ENCODE results near the gene PON1. TPM values are rescaled to one million over a fixed set of nuclear protein-coding genes. Genes with fewer than 3 reads are reported as not detected.

Gene PON1
- total RNA-seq, 1 experiment from 2014 or later = not detected

DNA sequence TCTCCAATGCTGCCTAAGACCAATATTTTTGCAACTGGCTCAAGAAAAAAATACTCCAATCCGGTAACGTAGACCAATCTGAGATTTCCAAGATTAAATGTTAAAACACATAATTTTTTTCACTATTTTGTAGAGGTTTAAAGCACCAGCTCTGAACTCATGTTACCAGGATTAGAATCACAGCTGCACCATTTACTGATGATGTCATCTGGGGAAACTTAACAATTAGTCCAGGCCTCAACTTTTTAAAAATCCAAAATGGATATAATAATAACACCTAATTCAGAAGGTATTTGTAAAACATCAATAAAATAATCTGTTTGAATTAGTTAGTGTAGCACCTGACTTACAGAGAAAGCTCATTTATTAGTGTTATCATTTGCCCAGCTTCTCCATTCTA, 14.4 kb downstream of the PON1 start:
- intact Hi-C loops (cut with micrococcal nuclease) = no loop called here
- BruUV-seq (replicated peaks) = no TSS peak
- no peak for DNase-seq (ENCODE audit: unreplicated experiment)
- Mint-ChIP-seq H3K27ac (ENCODE audit: low read depth, unreplicated experiment) (no peak overlapping the region), H3K27me3 (ENCODE audit: insufficient read depth, unreplicated experiment) (peaks cover 33% of the 10 kb centered on the region), H3K4me3 (ENCODE audit: unreplicated experiment) (no peak overlapping the region), H3K9me3 (ENCODE audit: unreplicated experiment) (peaks cover 7% of the 10 kb centered on the region), H3K4me1 (ENCODE audit: insufficient read depth, unreplicated experiment) (no peaks in the 10 kb centered on the region), H3K36me3 (ENCODE audit: insufficient read depth, unreplicated experiment) (no peaks in the 10 kb centered on the region)
- ChIA-PET CTCF (no interaction called here), POLR2A (interaction anchor here (0.7 to 0.8 kb wide), 2 partner anchors 21 to 90 kb away, joined by 3 read pairs; no protein-coding TSS in a partner anchor)
- TF ChIP-seq, protein P1, sequence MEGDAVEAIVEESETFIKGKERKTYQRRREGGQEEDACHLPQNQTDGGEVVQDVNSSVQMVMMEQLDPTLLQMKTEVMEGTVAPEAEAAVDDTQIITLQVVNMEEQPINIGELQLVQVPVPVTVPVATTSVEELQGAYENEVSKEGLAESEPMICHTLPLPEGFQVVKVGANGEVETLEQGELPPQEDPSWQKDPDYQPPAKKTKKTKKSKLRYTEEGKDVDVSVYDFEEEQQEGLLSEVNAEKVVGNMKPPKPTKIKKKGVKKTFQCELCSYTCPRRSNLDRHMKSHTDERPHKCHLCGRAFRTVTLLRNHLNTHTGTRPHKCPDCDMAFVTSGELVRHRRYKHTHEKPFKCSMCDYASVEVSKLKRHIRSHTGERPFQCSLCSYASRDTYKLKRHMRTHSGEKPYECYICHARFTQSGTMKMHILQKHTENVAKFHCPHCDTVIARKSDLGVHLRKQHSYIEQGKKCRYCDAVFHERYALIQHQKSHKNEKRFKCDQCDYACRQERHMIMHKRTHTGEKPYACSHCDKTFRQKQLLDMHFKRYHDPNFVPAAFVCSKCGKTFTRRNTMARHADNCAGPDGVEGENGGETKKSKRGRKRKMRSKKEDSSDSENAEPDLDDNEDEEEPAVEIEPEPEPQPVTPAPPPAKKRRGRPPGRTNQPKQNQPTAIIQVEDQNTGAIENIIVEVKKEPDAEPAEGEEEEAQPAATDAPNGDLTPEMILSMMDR (IDR thresholded peaks at IDR 0.05; ENCODE audit: unreplicated experiment) = no peak

DNA sequence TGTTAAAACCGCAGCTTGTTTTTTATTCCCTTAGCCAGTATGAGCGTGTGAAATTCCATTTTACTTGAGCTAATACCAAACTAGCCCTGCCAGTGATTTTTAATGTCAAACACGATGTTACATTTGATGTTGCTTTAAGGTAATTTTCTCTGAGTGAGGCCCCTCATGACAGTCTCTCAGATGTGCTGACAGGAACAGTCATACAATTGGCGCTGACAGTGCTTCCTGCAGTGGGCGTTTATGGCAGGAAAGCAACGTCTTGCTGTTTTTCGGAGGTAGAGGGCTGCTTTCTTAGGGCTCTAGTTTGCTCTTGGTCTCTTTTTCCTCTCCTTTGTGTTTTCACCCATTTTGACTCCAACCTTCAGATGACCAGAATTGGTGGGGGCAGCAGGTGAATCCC, 19.3 kb downstream of the PON1 start:
- DNase-seq (ENCODE audit: unreplicated experiment) = no peak
- Mint-ChIP-seq H3K9me3 (ENCODE audit: unreplicated experiment) (no peaks in the 10 kb centered on the region), H3K36me3 (ENCODE audit: insufficient read depth, unreplicated experiment) (no peaks in the 10 kb centered on the region), H3K4me3 (ENCODE audit: unreplicated experiment) (no peak overlapping the region), H3K27ac (ENCODE audit: low read depth, unreplicated experiment) (no peak overlapping the region), H3K4me1 (ENCODE audit: insufficient read depth, unreplicated experiment) (no peaks in the 10 kb centered on the region), H3K27me3 (ENCODE audit: insufficient read depth, unreplicated experiment) (peaks cover 17% of the 10 kb centered on the region)
- TF ChIP-seq, protein P1 (IDR thresholded peaks at IDR 0.05; ENCODE audit: unreplicated experiment) = no peak
- intact Hi-C loops (cut with micrococcal nuclease) = no loop called here
- POLR2A ChIA-PET = no interaction called here
- no TSS peak for BruUV-seq (replicated peaks)
- CTCF ChIA-PET = no interaction called here

DNA sequence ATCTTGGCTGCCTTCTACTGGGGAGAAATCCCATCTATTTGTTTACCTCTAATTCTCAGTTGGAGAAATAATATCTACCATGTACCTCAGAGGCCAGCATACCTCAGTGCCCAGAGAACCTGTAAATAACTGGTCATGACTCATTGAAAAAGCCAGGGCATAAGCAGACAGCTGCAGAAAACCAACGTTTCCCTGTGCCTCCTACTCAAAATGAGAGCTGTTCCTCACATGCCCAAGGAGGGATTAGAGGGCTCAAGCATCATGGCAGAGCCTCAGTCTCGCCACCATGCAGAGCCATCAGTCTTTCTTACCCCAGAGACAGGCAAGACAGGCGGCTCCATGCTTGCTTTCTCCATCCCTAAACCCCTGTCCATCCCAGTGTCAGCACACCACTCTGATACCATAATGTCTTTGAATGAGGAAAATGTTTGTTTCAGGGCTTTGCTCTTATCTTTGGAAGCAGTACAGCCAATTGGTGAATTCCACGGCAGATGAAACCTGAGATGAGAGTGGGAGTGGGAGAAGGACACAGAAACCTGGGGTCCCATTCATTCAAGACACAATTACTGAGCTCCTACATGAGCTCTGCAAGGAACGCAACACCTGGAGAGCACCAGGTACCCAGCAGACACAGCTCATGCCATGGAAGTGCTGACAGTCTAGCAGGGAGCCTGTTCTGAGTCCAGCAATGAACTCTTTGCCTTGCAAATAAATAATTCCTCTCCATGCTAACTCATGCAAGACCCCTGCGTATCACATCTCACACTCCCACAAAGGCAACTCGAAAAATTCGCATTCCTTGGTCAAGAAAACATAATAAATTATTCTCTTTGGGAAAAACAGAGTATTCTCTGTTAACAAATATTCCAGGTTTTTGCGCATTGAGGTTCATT, 21.1 kb downstream of the PON1 start:
- BruUV-seq (replicated peaks) = no TSS peak
- Mint-ChIP-seq H3K4me3 (ENCODE audit: unreplicated experiment) (no peak overlapping the region), H3K27ac (ENCODE audit: low read depth, unreplicated experiment) (no peak overlapping the region), H3K4me1 (ENCODE audit: insufficient read depth, unreplicated experiment) (no peaks in the 10 kb centered on the region), H3K27me3 (ENCODE audit: insufficient read depth, unreplicated experiment) (peaks cover 24% of the 10 kb centered on the region), H3K36me3 (ENCODE audit: insufficient read depth, unreplicated experiment) (no peaks in the 10 kb centered on the region), H3K9me3 (ENCODE audit: unreplicated experiment) (no peaks in the 10 kb centered on the region)
- ChIA-PET CTCF (interaction anchor here (0.6 kb wide), 1 partner anchor 662 kb away, joined by 4 read pairs; no protein-coding TSS in a partner anchor), POLR2A (no interaction called here)
- peak; percentile 13 for DNase-seq (ENCODE audit: unreplicated experiment)
- intact Hi-C loops (cut with micrococcal nuclease) = no loop called here
- TF ChIP-seq, protein P1 (IDR thresholded peaks at IDR 0.05; ENCODE audit: unreplicated experiment) = no peak

DNA sequence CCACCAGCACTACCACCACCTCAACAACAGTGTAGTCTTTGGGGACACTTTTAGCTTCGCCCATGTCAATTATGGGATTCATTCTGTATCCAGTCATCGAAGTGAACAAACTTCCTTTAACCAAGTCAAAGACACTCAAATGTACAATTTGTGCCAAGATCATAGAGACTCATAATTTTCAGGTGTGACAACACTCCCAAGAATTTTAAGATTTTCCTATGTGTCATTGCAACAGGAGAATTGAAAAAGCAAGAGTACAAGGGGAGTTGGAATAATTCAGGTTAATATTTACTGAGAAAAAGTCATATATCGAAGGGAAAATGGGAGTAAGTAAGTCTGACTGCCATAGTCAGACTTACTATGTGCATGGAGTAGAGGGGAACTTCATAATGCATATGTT, 26.2 kb downstream of the PON1 start:
- Mint-ChIP-seq H3K4me1 (ENCODE audit: insufficient read depth, unreplicated experiment) (no peaks in the 10 kb centered on the region), H3K27ac (ENCODE audit: low read depth, unreplicated experiment) (no peak overlapping the region), H3K4me3 (ENCODE audit: unreplicated experiment) (no peak overlapping the region), H3K27me3 (ENCODE audit: insufficient read depth, unreplicated experiment) (peaks cover 14% of the 10 kb centered on the region), H3K36me3 (ENCODE audit: insufficient read depth, unreplicated experiment) (no peaks in the 10 kb centered on the region), H3K9me3 (ENCODE audit: unreplicated experiment) (no peaks in the 10 kb centered on the region)
- no TSS peak for BruUV-seq (replicated peaks)
- POLR2A ChIA-PET = interaction anchor here (1.0 kb wide), 1 partner anchor 10 kb away, joined by 4 read pairs; no protein-coding TSS in a partner anchor
- CTCF ChIA-PET = interaction anchor here (0.7 kb wide), 1 partner anchor 412 kb away, joined by 3 read pairs; no protein-coding TSS in a partner anchor
- no peak for DNase-seq (ENCODE audit: unreplicated experiment)
- TF ChIP-seq, protein P1 (IDR thresholded peaks at IDR 0.05; ENCODE audit: unreplicated experiment) = no peak
- intact Hi-C loops (cut with micrococcal nuclease) = no loop called here

Data from MCF 10A (cell line).